Measurements from ENCODE around the gene NAA38. TPM values are rescaled to one million over a fixed set of nuclear protein-coding genes. Genes with fewer than 3 reads are reported as not detected.

The NAA38 gene
- total RNA-seq, 2 experiments from 2014 or later, result 15.4 to 16.3 TPM

DNA sequence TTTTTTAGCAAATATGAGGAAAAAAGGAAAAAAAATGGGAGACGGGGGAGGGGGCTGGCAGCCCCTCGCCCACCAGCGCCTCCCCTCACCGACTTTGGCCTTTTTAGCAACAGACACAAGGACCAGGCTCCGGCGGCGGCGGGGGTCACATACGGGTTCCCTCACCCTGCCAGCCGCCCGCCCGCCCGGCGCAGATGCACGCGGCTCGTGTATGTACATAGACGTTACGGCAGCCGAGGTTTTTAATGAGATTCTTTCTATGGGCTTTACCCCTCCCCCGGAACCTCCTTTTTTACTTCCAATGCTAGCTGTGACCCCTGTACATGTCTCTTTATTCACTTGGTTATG lies 3.7 kb downstream of the NAA38 start:
- peaks cover 14% of the 10 kb centered on the region for H3K4me1 Mint-ChIP-seq (ENCODE audit: low read depth)
- Histone ChIP-seq H3K4me3 (ENCODE audit: low read length) (no peak overlapping the region), H3K4me1 (ENCODE audit: insufficient read depth, low read length) (peaks cover 53% of the 10 kb centered on the region), H3K27me3 (ENCODE audit: control insufficient read depth in 1 of 2, insufficient read depth in 2 of 2, low read length in 2 of 2) (no peaks in the 10 kb centered on the region), H3K9me3 (ENCODE audit: control insufficient read depth in 1 of 2, insufficient read depth in 1 of 2, low read length in 2 of 2) (no peaks in the 10 kb centered on the region), H3K27ac (ENCODE audit: low read depth in 1 of 2, low read length in 2 of 2) (no peak overlapping the region), H3K36me3 (ENCODE audit: insufficient read depth, low read length) (peaks cover 34% of the 10 kb centered on the region)
- peak overlapping the region; percentile 58 for H3K27ac Mint-ChIP-seq
- ChIA-PET POLR2A (interaction anchor here (0.6 to 4.7 kb wide), 3 partner anchors 18 to 48 kb away, joined by 3 to 33 read pairs (median 3); no protein-coding TSS in a partner anchor), CTCF (no interaction called here)
- TF ChIP-seq, protein P1, sequence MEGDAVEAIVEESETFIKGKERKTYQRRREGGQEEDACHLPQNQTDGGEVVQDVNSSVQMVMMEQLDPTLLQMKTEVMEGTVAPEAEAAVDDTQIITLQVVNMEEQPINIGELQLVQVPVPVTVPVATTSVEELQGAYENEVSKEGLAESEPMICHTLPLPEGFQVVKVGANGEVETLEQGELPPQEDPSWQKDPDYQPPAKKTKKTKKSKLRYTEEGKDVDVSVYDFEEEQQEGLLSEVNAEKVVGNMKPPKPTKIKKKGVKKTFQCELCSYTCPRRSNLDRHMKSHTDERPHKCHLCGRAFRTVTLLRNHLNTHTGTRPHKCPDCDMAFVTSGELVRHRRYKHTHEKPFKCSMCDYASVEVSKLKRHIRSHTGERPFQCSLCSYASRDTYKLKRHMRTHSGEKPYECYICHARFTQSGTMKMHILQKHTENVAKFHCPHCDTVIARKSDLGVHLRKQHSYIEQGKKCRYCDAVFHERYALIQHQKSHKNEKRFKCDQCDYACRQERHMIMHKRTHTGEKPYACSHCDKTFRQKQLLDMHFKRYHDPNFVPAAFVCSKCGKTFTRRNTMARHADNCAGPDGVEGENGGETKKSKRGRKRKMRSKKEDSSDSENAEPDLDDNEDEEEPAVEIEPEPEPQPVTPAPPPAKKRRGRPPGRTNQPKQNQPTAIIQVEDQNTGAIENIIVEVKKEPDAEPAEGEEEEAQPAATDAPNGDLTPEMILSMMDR (IDR thresholded peaks at IDR 0.05), result no peak
- ATAC-seq (ENCODE audit: poor library complexity) (no peak), DNase-seq (peak in 2 of 14 experiments; percentile 23 to 51)
- H3K9me3 Mint-ChIP-seq, result no peaks in the 10 kb centered on the region
- peaks cover 53% of the 10 kb centered on the region for H3K36me3 Mint-ChIP-seq (ENCODE audit: low read depth)
- H3K27me3 Mint-ChIP-seq, result no peaks in the 10 kb centered on the region
- H3K4me3 Mint-ChIP-seq, result peak overlapping the region; percentile 23
- intact Hi-C loops (cut with DNase I, micrococcal nuclease), result loop anchor here in 1 of 2 experiments (10.0 kb wide), 2 partner anchors 529 to 819 kb away; partner anchors contain the start of genes NEURL4 and SLC16A13

DNA sequence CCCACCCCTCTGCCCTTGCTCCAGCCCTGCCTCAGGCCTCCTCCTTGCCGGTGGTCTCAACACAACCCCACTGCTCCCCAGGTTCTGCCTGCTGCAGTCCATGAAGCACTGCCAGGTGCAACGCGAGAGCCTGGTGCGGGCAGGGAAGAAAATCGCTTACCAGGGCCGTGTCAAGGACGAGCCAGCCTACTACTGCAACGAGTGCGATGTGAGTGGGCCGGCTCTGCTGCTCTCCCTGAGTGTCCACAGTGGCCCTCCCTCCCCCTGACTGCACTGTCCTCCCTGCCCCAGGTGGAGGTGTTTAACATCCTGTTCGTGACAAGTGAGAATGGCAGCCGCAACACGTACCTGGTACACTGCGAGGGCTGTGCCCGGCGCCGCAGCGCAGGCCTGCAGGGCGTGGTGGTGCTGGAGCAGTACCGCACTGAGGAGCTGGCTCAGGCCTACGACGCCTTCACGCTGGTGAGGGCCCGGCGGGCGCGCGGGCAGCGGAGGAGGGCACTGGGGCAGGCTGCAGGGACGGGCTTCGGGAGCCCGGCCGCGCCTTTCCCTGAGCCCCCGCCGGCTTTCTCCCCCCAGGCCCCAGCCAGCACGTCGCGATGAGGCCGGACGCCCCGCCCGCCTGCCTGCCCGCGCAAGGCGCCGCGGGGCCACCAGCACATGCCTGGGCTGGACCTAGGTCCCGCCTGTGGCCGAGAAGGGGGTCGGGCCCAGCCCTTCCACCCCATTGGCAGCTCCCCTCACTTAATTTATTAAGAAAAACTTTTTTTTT lies 4.3 kb downstream of the NAA38 start:
- H3K4me3 ChIP-seq (ENCODE audit: low read length), result no peak overlapping the region
- CTCF ChIA-PET, result no interaction called here
- ATAC-seq (ENCODE audit: poor library complexity) (no peak), DNase-seq (peak in 2 of 14 experiments; percentile 31 to 61)
- Mint-ChIP-seq H3K27ac (peak overlapping the region; percentile 95), H3K4me3 (no peak overlapping the region), H3K9me3 (no peaks in the 10 kb centered on the region), H3K36me3 (ENCODE audit: low read depth) (peaks cover 56% of the 10 kb centered on the region), H3K4me1 (ENCODE audit: low read depth) (peaks cover 14% of the 10 kb centered on the region), H3K27me3 (no peaks in the 10 kb centered on the region)
- TF ChIP-seq, protein P1 (IDR thresholded peaks at IDR 0.05), result no peak
- POLR2A ChIA-PET, result interaction anchor here (0.6 to 4.7 kb wide), 3 partner anchors 18 to 49 kb away, joined by 3 to 33 read pairs (median 3); no protein-coding TSS in a partner anchor
- H3K27me3 ChIP-seq (ENCODE audit: control insufficient read depth in 1 of 2, insufficient read depth in 2 of 2, low read length in 2 of 2), result no peaks in the 10 kb centered on the region
- no peak overlapping the region for H3K27ac ChIP-seq (ENCODE audit: low read depth in 1 of 2, low read length in 2 of 2)
- intact Hi-C loops (cut with DNase I, micrococcal nuclease), result loop anchor here in 1 of 2 experiments (1.0 to 10.0 kb wide), 3 partner anchors 110 to 818 kb away; partner anchors contain the start of genes NEURL4 and SLC16A13
- peaks cover 37% of the 10 kb centered on the region for H3K36me3 ChIP-seq (ENCODE audit: insufficient read depth, low read length)
- H3K9me3 ChIP-seq (ENCODE audit: control insufficient read depth in 1 of 2, insufficient read depth in 1 of 2, low read length in 2 of 2), result no peaks in the 10 kb centered on the region
- peaks cover 47% of the 10 kb centered on the region for H3K4me1 ChIP-seq (ENCODE audit: insufficient read depth, low read length)

DNA sequence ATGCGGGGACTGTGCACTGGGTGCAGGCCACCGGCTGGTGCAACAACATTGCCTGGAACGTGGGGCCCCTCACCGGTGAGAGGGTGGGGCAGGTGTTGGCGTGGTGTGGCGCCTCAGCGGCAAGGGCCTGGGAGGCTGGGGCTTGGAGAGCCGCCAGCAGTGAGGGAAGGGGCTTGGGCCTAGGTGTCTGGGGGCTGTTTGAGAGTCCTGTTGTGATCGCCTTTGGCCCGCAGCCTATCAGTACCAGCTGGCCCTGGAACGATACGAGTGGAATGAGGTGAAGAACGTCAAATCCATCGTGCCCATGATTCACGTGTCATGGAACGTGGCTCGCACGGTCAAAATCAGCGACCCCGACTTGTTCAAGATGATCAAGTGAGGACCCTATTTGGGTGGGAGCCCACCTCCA lies 5.1 kb downstream of the NAA38 start:
- peaks cover 14% of the 10 kb centered on the region for H3K4me1 Mint-ChIP-seq (ENCODE audit: low read depth)

More for the DNA sequence above, 5.1 kb downstream of the NAA38 start:
- H3K27me3 ChIP-seq (ENCODE audit: control insufficient read depth in 1 of 2, insufficient read depth in 2 of 2, low read length in 2 of 2), result no peaks in the 10 kb centered on the region
- peaks cover 43% of the 10 kb centered on the region for H3K36me3 ChIP-seq (ENCODE audit: insufficient read depth, low read length)
- peaks cover 59% of the 10 kb centered on the region for H3K36me3 Mint-ChIP-seq (ENCODE audit: low read depth)
- H3K9me3 ChIP-seq (ENCODE audit: control insufficient read depth in 1 of 2, insufficient read depth in 1 of 2, low read length in 2 of 2), result no peaks in the 10 kb centered on the region
- no peak overlapping the region for H3K4me3 ChIP-seq (ENCODE audit: low read length)
- TF ChIP-seq, protein P1 (IDR thresholded peaks at IDR 0.05), result no peak
- ChIA-PET CTCF (interaction anchor here (1.0 to 1.5 kb wide), 4 partner anchors 19 to 138 kb away, joined by 3 to 4 read pairs (median 4); no protein-coding TSS in a partner anchor), POLR2A (interaction anchor here (1.1 to 4.7 kb wide), 3 partner anchors 10 to 17 kb away, joined by 3 to 33 read pairs (median 6); no protein-coding TSS in a partner anchor)
- peak overlapping the region; percentile 84 for H3K4me3 Mint-ChIP-seq
- H3K27ac ChIP-seq (ENCODE audit: low read depth in 1 of 2, low read length in 2 of 2), result peak overlapping the region in 1 of 2 donors; percentile 57
- no peaks in the 10 kb centered on the region for H3K9me3 Mint-ChIP-seq
- H3K4me1 ChIP-seq (ENCODE audit: insufficient read depth, low read length), result peaks cover 42% of the 10 kb centered on the region
- peak overlapping the region; percentile 95 for H3K27ac Mint-ChIP-seq
- intact Hi-C loops (cut with DNase I, micrococcal nuclease), result loop anchor here in 1 of 2 experiments (1.0 to 10.0 kb wide), 3 partner anchors 109 to 817 kb away; partner anchors contain the start of genes NEURL4 and SLC16A13
- H3K27me3 Mint-ChIP-seq, result no peaks in the 10 kb centered on the region
- DNase-seq (peak in 2 of 14 experiments; percentile 14 to 36), ATAC-seq (ENCODE audit: poor library complexity) (no peak)

Data from CD4-positive, alpha-beta T cell (primary cell).